ENCODE measurements around the gene CHCHD6.

Gene CHCHD6

GRCh38 chr3:126946405-126946804 lies 242.4 kb downstream of the CHCHD6 start:
- DNase-seq = no peak

- peak; percentile 7 for DNase-seq
Measured at GRCh38 chr3:126947429-126947828, 243.4 kb downstream of the CHCHD6 start.

GRCh38 chr3:126948980-126949535 lies 245.0 kb downstream of the CHCHD6 start:
- no peak for DNase-seq

GRCh38 chr3:126951561-126951960 lies 247.5 kb downstream of the CHCHD6 start:
- DNase-seq = no peak

- no peak for DNase-seq
Measured at GRCh38 chr3:126952261-126952982, 248.4 kb downstream of the CHCHD6 start.

- no peak for DNase-seq
Measured at GRCh38 chr3:126952983-126953660, 249.1 kb downstream of the CHCHD6 start.

- no peak for DNase-seq
Measured at GRCh38 chr3:126954141-126954842, 250.3 kb downstream of the CHCHD6 start.

- no peak for DNase-seq
Measured at GRCh38 chr3:126955004-126955790, 251.2 kb downstream of the CHCHD6 start.

GRCh38 chr3:126956361-126956760 lies 252.3 kb downstream of the CHCHD6 start:
- no peak for DNase-seq

GRCh38 chr3:126956866-126957650 lies 253.0 kb downstream of the CHCHD6 start:
- DNase-seq = no peak

GRCh38 chr3:126957776-126958637 lies 254.0 kb downstream of the CHCHD6 start:
- DNase-seq = no peak

- no peak for DNase-seq
Measured at GRCh38 chr3:126958638-126959085, 254.6 kb downstream of the CHCHD6 start.

GRCh38 chr3:126959136-126959920 lies 255.3 kb downstream of the CHCHD6 start:
- DNase-seq = no peak

GRCh38 chr3:126959921-126960603 lies 256.0 kb downstream of the CHCHD6 start:
- DNase-seq = no peak

GRCh38 chr3:126960604-126960995 lies 256.6 kb downstream of the CHCHD6 start:
- DNase-seq = no peak

GRCh38 chr3:126961191-126961790 lies 257.3 kb downstream of the CHCHD6 start:
- DNase-seq = peak; percentile 61

GRCh38 chr3:126961791-126962461 lies 257.9 kb downstream of the CHCHD6 start:
- DNase-seq = no peak

GRCh38 chr3:126962756-126963155 lies 258.7 kb downstream of the CHCHD6 start:
- no peak for DNase-seq

Data from hematopoietic multipotent progenitor cell treated with erythropoietin and hydrocortisone succinate and interleukin-3 and kit ligand, for 6 days (in vitro differentiated cells).